ENCODE data around the gene ARMS2. TPM values are rescaled to one million over a fixed set of nuclear protein-coding genes. Genes with fewer than 3 reads are reported as not detected.

Gene ARMS2
- polyA plus RNA-seq, 1 donor from 2014 or later: not detected

DNA sequence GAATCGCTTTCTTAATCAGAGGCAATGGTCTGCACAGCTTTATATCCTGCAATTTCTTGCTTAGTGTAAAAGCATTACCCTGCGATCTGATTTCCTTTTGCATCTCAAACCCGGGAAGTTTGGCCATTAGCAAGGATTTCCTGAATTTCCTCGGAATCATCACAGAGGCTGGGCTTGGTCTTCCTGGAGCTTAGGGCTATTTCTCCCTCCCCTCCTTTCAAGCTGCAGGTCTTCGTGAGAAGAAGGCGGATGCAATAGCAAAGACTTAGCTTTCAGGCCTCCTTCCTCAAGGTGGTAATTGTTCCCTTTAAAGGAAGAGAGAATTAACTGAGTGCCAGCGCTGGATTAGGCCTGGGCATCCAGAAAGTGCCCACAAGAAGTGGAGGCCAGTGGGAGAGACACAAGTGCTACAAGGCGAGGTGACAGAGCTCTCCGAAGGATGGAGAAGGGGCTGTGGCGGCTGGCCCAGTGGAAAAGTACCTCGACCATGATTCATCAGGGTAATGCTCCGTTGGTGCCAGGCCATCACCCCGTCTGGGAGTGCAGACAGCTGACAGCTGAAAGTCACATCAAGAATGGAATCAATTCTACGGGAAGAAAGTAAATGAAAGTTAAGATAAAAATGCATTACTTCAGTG is 4.0 kb upstream of the ARMS2 start:
- no peak overlapping the region for H3K9ac ChIP-seq (ENCODE audit: low read length)
- H3K4me3 ChIP-seq (ENCODE audit: low read length): no peak overlapping the region
- no peaks in the 10 kb centered on the region for H3K36me3 ChIP-seq (ENCODE audit: insufficient read depth, low read length)
- H3K9me2 ChIP-seq (ENCODE audit: insufficient read depth, low read length): no peaks in the 10 kb centered on the region
- H3K9me3 ChIP-seq (ENCODE audit: low read length): no peaks in the 10 kb centered on the region
- H3K27me3 ChIP-seq (ENCODE audit: insufficient read depth, low read depth, low read length): no peaks in the 10 kb centered on the region
- H3K4me2 ChIP-seq (ENCODE audit: low read length): no peak overlapping the region
- no peaks in the 10 kb centered on the region for H3K79me2 ChIP-seq (replicated peaks; ENCODE audit: insufficient read depth, low read length)
- H3K27ac ChIP-seq (ENCODE audit: low read length): no peak overlapping the region
- no peaks in the 10 kb centered on the region for H3F3A ChIP-seq (ENCODE audit: insufficient read depth, low read length, poor library complexity, severe bottlenecking)
- no peaks in the 10 kb centered on the region for H4K20me1 ChIP-seq (ENCODE audit: insufficient read depth)
- no peak overlapping the region for H2AFZ ChIP-seq (ENCODE audit: low read depth, low read length)
- no peak for TF ChIP-seq EZH2 (IDR thresholded peaks at IDR 0.05; ENCODE audit: borderline replicate concordance, insufficient read depth, low read length, poor library complexity, severe bottlenecking)
- TF ChIP-seq, protein P1, sequence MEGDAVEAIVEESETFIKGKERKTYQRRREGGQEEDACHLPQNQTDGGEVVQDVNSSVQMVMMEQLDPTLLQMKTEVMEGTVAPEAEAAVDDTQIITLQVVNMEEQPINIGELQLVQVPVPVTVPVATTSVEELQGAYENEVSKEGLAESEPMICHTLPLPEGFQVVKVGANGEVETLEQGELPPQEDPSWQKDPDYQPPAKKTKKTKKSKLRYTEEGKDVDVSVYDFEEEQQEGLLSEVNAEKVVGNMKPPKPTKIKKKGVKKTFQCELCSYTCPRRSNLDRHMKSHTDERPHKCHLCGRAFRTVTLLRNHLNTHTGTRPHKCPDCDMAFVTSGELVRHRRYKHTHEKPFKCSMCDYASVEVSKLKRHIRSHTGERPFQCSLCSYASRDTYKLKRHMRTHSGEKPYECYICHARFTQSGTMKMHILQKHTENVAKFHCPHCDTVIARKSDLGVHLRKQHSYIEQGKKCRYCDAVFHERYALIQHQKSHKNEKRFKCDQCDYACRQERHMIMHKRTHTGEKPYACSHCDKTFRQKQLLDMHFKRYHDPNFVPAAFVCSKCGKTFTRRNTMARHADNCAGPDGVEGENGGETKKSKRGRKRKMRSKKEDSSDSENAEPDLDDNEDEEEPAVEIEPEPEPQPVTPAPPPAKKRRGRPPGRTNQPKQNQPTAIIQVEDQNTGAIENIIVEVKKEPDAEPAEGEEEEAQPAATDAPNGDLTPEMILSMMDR (IDR thresholded peaks at IDR 0.05; ENCODE audit: poor library complexity, severe bottlenecking): no peak
- TF ChIP-seq TAF1 (IDR thresholded peaks at IDR 0.05; ENCODE audit: low read depth): no peak
- TF ChIP-seq EP300 (conservative IDR thresholded peaks at IDR 0.05; ENCODE audit: poor library complexity, severe bottlenecking): no peak
- no peak for TF ChIP-seq SMC3 (conservative IDR thresholded peaks at IDR 0.05; ENCODE audit: poor library complexity)
- TF ChIP-seq, protein P2, sequence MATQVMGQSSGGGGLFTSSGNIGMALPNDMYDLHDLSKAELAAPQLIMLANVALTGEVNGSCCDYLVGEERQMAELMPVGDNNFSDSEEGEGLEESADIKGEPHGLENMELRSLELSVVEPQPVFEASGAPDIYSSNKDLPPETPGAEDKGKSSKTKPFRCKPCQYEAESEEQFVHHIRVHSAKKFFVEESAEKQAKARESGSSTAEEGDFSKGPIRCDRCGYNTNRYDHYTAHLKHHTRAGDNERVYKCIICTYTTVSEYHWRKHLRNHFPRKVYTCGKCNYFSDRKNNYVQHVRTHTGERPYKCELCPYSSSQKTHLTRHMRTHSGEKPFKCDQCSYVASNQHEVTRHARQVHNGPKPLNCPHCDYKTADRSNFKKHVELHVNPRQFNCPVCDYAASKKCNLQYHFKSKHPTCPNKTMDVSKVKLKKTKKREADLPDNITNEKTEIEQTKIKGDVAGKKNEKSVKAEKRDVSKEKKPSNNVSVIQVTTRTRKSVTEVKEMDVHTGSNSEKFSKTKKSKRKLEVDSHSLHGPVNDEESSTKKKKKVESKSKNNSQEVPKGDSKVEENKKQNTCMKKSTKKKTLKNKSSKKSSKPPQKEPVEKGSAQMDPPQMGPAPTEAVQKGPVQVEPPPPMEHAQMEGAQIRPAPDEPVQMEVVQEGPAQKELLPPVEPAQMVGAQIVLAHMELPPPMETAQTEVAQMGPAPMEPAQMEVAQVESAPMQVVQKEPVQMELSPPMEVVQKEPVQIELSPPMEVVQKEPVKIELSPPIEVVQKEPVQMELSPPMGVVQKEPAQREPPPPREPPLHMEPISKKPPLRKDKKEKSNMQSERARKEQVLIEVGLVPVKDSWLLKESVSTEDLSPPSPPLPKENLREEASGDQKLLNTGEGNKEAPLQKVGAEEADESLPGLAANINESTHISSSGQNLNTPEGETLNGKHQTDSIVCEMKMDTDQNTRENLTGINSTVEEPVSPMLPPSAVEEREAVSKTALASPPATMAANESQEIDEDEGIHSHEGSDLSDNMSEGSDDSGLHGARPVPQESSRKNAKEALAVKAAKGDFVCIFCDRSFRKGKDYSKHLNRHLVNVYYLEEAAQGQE (IDR thresholded peaks at IDR 0.05; ENCODE audit: borderline replicate concordance): no peak
- TF ChIP-seq MXI1 (conservative IDR thresholded peaks at IDR 0.05; ENCODE audit: poor library complexity, severe bottlenecking): no peak
- no peak for TF ChIP-seq RAD21 (conservative IDR thresholded peaks at IDR 0.05)
- TF ChIP-seq POLR2AphosphoS5 (IDR thresholded peaks at IDR 0.05): no peak

DNA sequence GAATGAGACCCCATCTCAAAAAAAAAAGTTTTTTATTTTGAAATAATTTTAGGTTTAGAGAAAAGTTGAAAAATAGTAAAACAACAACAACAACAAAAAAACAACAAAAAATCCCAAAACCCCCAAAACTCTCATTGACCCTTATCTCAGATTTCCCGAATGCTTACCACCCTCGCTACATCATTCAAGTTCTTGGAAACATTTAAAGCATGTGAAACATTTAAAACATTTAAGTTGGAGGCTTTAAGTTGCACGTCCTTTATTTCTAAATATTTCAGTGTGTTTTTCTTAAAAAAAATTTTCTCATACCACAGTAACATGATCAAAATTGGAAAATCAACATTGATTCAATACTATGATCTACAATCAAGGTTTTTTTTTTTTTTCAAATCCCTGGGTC is 382 bp upstream of the ARMS2 start:
- Histone ChIP-seq H3K4me2 (ENCODE audit: low read length) (no peak overlapping the region), H3K9ac (ENCODE audit: low read length) (no peak overlapping the region), H3F3A (ENCODE audit: insufficient read depth, low read length, poor library complexity, severe bottlenecking) (no peaks in the 10 kb centered on the region), H2AFZ (ENCODE audit: low read depth, low read length) (no peak overlapping the region), H3K9me3 (ENCODE audit: low read length) (no peaks in the 10 kb centered on the region), H3K36me3 (ENCODE audit: insufficient read depth, low read length) (no peaks in the 10 kb centered on the region), H4K20me1 (ENCODE audit: insufficient read depth) (no peaks in the 10 kb centered on the region), H3K27me3 (ENCODE audit: insufficient read depth, low read depth, low read length) (peaks cover under 1% of the 10 kb centered on the region), H3K27ac (ENCODE audit: low read length) (no peak overlapping the region), H3K9me2 (ENCODE audit: insufficient read depth, low read length) (no peaks in the 10 kb centered on the region), H3K79me2 (replicated peaks; ENCODE audit: insufficient read depth, low read length) (no peaks in the 10 kb centered on the region), H3K4me3 (ENCODE audit: low read length) (no peak overlapping the region)
- TF ChIP-seq SMC3 (conservative IDR thresholded peaks at IDR 0.05; ENCODE audit: poor library complexity): no peak
- no peak for TF ChIP-seq TAF1 (IDR thresholded peaks at IDR 0.05; ENCODE audit: low read depth)
- TF ChIP-seq EZH2 (IDR thresholded peaks at IDR 0.05; ENCODE audit: borderline replicate concordance, insufficient read depth, low read length, poor library complexity, severe bottlenecking): no peak
- no peak for TF ChIP-seq POLR2AphosphoS5 (IDR thresholded peaks at IDR 0.05)
- TF ChIP-seq MXI1 (conservative IDR thresholded peaks at IDR 0.05; ENCODE audit: poor library complexity, severe bottlenecking): no peak
- TF ChIP-seq, protein P2 (IDR thresholded peaks at IDR 0.05; ENCODE audit: borderline replicate concordance): no peak
- TF ChIP-seq EP300 (conservative IDR thresholded peaks at IDR 0.05; ENCODE audit: poor library complexity, severe bottlenecking): no peak
- TF ChIP-seq RAD21 (conservative IDR thresholded peaks at IDR 0.05): no peak
- TF ChIP-seq, protein P1 (IDR thresholded peaks at IDR 0.05; ENCODE audit: poor library complexity, severe bottlenecking): no peak

All from neural cell (in vitro differentiated cells).